GM18870 (cell line): Measurements from ENCODE around the gene TNFRSF14.
"Not testable (repeated sequence)": the region's sequence is repeated elsewhere in the genome, so short reads cannot be mapped to it uniquely, and the experiment has no call there.

Experiments
- ATAC-seq: cut with Tn5 transposase; IDR thresholded peaks from one replicate; pipeline ENCODE4 v1.9.1; 2021; ENCODE audit warnings: moderate library complexity; ENCODE audit not compliant: unreplicated experiment

TNFRSF14 gene

DNA sequence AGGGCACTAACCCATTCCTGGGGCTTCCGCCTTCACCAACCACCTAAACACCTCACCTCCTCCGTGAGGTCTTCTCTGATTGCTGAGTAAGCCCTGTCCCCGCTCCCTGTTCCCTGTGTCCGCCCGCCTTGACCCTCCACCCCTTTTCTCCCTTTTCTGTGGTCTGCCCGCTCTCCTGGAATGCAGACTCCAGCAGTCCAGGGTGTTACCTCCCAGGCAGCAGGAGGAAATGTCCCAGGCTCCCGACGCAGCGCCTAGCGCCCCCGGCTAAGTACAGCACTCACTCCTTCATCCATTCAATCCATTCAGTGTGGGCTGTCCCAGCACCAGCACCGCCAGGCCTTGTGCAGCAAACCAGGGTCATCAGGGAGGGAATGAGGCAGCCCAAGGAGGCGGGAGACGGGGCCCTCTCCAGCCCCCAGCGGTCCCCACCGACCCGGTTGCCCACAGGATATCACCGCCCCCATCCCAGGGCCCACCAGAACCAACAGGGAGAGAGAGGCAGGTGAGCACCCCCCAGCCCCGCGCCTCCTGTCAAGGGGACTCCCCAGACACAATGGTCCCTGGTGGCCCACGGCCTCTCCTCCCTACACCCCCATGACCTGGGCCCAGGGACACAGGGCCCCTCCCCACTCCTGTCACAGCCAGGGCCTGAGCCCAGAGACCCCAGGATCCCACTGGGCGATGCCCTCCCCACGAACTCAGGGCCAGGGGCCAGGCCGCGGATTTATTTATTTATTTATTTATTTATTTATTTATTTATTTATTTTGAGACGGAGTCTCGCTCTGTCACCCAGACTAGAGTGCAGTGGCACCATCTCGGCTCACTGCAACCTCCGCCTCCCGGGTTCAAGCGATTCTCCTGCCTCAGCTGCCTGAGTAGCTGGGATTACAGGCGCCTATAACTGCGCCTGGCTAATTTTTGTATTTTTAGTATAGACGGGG lies 10.2 kb downstream of the TNFRSF14 start:
- no peak for ATAC-seq

DNA sequence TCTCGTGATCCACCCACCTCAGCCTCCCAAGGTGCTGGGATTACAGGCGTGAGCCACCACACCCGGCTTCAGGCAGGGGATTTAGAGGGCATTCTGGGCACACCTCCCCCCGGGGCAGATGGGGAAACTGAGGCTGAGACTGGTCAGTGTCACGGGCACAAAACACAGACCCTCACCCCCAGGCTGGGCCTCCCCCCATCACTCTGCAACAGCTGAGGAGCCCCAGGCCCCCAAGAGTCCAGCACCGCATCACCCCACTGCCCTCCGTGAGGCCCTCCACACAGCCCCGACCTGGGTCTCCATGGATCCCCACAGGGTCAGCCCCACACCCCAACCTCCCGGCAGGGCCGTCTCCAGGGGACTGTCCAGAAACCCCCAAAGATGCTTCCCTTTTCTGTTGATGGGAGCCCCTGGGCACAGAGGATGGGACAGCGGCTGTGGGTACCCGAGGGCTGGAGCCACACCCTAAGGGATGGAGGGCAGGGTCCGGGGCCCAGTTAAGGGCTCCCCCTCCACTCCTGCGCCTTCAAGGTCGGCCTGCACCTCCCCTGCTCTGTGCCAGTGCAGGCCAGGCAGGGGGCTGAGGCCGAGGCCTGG lies 11.0 kb downstream of the TNFRSF14 start:
- no peak for ATAC-seq

DNA sequence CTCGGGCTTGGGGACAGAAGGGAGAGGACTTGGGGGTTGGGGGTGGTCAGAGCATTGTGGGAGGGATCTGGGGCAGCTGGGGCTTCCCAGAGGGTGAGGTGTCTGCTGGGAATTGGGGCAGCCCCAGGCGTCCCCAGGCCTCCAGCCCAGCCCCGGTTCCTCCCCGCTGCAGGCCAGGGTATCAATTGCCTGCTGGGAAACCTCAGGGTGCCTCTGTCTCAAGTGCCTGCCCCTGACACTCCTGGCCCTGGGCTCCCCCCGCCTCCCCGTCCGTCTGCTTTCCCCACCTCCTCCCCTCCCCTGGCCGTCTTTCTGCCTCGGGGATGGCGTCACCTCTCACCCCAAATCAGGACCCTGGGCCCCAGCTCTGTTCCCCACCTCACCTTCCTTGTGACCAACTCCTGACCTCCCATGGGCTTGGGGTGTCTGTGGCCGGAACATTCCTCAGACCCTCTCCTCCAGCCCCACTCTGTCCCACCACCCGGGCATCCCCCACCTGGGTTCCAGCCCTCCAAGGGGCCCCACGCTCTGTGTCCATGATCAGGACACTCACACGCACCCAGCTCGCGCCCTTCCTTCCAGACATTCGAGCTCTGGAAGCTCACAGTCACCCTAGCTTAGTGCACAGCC lies 12.1 kb downstream of the TNFRSF14 start:
- ATAC-seq: not testable (repeated sequence)

DNA sequence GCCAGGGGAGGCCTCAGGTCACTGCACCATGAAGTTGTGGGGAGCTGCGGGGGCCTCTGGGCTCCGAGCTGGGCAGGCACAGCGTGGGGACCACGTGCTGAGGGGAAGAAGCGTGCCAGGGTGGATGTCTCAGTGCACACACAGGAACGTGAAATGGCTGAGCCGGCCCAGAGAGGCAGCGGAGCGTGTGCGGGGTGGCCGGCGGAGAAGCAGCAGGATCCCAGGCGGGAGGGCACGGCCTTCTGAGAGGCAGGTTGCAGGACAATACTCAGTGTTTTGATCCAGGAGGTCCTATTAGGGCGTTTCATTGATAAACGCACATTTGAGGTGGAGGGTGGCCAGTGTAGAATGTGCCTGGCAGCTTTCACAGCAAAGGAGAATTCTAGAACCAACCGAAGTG lies 12.9 kb downstream of the TNFRSF14 start:
- no peak for ATAC-seq

DNA sequence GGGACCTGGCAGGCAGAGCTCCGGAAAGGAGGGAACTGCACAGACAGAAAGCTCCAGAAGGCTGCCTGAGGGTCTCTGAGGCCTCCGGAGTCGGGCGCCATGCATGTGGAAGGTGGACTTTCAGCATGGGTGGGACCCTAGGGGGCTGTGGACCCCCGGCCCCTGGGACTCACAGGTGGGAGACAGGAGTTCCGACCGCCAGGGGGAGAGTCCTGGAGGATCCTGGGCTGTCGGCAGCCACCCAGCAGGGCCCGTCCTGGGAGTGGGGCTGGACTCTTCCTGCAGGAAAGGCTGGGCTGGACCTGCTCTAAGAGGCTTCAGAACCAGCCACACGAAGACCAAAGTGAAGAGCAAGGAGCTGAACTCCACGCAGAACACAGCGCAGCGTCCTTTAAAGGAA lies 13.5 kb downstream of the TNFRSF14 start:
- not testable (repeated sequence) for ATAC-seq

DNA sequence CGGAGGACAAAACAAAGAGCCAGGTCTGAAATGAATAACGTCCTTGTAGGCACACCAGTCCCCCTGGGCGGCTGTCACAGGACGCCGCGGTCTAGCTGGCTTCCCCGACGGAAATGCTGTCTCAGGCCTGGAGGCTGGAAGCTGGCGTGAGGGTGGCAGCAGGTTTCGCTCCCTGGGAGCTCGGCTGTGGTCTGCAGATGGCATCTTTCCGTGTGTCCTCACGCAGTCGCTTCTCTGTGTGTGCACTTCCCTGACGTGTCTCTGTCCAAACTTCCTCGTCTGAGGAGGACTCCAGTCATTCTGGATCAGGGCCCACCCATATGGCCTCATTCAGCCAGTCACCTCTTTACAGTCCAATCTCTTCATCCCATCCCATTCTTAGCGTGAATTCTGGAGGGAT lies 14.2 kb downstream of the TNFRSF14 start:
- ATAC-seq: no peak

DNA sequence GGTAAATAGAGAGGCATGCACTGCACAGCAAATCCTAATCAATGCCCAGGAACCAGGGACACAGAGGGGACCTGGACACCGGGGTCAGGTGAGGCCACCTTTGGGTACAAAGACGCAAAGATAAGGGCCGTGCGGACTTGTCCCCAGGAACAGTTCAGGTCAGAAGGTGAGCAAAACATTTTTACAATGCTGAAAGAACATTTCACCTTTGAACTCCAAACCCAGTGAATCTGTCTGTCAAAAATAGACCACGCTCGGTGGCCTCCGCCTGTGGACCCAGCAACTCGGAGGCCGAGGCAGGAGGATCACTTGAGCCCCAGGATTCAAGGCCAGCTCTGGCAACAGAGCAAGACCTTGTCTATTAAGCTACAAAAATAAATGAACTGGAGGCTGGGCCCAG lies 15.2 kb downstream of the TNFRSF14 start:
- no peak for ATAC-seq

DNA sequence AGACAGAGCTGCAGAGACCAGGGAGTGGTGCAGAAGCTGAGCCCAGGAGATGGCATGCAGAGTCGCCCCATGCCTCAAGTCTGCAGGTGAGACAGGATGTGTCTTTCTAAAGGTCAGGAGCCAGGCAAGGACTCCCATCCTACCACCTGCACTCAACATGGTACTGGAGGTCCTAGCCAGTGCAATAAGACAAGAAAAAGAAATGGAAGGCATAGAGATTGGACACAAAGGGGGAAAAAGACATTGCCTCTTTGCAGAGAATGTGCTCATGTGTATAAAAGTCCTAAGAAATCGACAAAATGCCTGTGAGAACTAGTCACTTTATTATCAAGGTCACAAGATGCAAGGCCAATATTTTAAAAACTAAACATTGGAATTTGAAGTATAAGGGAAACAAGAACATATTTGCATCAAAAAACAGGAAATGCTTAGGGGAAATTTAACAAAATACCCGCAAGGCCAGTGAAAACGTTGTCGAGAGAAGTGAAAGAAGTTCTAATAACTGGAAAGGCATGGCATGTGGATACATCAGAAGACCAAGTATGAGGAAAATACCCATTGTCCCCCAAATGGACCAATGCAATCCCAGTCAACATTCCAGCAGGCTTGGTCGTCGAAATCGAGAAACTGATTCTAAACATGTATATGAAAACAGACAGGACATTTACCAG lies 17.2 kb downstream of the TNFRSF14 start:
- ATAC-seq: no peak

DNA sequence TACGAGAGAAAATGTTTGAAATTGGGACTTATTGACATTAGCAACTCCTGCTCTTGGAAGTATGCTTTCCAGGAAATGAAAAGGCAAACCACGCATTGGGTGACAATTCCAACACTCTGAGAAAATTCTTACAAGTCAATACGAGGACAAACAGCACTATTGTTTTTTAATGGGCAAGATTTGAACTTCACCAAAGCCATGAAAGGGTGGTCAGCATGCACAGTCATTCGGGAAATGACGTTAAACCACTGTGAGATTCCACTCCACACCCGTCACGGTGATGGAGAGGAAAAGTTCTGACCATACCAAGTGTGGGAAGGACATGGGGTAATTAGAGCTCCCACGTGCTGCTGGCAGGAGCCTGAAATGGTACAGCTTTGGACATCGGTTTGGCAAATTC lies 18.2 kb downstream of the TNFRSF14 start:
- no peak for ATAC-seq

DNA sequence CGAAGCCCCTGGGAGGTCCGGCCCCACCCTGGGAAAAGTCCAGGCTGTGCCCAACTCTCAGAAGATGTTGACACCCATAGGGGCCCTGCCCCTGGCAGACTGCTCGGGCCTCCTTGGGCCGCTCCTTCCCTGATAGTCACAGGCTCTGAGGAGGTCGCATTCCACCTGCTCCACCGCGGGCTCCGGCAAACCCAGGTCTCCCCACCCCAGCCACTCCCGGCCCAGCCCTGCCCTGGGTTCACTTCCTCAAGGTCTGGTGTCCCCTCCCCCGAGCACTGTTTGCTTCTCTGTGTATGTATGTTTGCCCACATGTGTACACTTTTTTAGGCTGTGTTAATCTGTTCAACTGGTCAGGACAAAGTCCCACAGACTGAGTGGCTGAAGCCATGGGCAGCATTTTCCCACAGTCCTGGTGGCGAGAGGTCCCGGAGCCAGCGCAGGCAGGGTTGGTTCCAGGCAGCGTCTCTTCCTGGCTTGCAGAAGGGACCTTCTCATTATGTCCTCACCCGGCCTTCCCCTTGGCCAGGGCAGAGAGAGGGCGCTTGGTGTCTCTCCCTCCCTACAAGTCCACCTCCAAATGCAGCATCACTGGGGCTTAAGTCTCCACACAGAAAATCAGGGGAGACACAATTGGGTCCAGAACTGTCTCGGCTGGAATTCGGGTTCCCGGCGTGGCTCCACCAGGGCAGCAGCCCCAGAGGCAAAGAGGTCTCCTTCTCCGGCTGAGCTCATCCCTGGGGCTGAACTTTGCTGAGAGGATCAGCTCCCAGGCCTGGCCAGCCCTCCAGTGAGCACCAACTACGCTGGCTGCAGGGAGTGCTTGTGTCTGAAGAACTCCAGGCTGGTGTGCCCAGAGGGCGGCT lies 19.9 kb downstream of the TNFRSF14 start:
- no peak for ATAC-seq

DNA sequence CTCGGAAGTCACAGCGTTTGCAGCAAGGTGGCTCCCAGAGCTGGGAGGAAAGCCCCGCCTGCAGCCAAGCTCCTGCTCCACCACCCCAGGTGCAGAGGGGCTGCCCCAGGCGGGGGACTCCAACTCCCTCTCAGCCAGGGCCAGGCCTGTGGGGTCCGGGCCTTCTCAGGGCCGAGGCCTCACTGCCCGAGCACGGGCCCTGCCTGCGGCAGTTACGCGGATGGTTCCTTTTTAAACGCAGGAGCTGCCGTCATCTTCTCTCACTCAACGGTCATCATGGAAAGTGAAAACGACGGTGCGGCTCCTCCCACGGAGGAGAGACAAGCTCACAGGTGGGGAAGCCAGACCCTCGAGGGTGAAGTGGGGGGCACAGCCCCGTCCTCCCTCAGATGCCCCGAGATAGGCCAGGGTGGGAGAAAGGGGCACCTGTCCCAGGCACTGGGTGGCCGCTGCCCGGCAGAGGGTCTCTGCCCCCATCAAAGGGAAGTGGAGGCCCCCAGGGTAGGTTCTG lies 21.4 kb downstream of the TNFRSF14 start:
- peak; percentile 18 for ATAC-seq

DNA sequence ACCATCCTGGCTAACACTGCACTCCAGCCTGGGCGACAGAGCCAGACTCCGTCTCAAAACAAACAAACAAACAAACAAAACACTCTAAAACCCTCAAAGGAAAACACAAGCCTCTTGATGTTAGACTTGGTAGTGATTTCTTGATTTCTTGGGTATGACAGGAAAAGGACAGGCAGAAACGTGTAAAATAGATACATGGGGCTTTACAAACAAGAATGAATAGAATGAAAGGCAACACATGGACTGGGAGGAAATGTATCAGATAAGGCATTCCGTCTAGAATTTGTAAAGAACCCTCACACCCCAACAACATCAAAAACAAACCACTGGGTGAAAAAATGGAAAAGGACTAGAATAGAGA lies 22.6 kb downstream of the TNFRSF14 start:
- no peak for ATAC-seq

DNA sequence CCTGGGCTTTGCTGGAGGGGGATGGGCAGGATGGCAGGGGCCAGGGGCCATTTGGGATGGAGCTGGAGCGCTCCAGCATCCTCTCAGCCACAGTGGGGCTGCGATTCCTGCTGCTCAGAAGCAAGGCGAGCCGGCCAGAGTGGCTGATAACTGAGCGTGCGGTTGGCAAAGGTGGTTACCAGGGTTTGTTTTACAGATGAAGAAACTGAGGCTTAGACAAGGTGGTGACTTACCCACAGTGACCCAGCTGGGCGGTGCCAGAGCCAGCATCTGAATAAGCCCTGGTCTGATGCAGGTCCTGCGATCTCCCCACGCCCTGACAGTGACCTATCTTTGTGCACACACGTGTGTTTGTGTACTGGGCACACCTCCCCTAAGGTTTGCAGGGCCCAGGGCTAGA lies 24.5 kb downstream of the TNFRSF14 start:
- no peak for ATAC-seq

DNA sequence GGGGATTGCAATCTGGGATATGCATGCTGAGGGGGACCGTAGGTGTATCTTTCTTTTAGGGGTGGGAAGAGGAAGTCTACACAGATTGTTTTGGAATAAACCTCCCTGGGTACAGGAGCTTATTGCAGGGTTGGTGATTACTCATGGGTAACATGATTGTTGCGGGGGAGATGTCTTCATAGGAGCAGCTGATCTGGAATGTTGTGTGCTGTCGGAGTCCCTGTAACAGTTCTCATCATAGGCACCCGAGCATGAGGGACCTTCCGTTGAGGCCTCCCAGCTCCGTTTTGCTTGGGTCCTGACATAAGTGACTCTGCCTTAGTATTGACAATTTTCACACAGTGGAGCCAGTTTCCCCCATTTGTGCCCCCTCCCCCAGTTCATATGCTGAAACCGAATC lies 26.2 kb downstream of the TNFRSF14 start:
- ATAC-seq: no peak

DNA sequence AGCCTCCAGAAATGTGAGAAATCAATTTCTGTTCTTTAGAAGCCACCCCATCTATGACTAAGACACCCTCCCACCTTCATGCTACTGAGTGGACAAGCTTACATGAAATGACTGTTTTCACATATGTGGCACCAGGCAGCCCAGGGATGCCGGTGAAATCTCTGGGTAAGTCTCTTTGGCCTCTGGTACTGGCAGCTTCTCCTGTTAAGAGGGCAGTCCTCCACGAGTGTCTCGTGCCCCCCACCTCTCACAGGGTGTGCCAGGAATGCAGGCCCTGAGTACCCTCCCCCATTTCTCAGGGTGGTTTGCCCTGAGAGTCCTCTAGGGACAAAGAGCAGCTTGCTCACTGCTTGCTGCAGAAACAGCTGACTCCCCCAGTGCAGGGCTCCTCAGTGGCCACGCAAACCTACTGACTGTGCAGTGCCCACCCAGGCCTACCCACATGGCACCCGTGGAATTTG lies 27.2 kb downstream of the TNFRSF14 start:
- ATAC-seq: no peak

DNA sequence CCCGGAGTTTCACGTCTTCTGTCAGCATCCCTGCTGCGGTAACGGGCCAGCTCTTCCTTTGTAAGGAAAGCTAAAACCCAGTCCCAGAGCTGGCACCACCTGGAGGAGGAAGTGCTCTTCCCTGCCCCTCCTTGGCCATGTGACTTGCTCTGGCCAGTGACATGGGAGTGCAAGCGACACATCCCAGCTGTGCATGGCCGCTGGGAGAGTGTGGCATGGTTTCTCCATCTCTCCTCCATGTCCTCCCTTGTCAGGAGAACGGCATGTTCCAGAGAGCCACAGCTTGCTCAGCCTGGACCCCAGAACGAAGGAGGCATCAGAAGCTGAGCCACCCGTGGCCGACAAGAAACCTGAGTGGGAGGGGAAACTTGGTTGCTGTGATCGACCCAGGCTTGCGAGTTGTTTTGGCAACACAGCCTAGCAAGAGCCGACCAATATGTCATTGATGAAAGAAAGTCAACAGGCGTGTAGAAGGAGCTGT lies 27.7 kb downstream of the TNFRSF14 start:
- ATAC-seq: no peak

DNA sequence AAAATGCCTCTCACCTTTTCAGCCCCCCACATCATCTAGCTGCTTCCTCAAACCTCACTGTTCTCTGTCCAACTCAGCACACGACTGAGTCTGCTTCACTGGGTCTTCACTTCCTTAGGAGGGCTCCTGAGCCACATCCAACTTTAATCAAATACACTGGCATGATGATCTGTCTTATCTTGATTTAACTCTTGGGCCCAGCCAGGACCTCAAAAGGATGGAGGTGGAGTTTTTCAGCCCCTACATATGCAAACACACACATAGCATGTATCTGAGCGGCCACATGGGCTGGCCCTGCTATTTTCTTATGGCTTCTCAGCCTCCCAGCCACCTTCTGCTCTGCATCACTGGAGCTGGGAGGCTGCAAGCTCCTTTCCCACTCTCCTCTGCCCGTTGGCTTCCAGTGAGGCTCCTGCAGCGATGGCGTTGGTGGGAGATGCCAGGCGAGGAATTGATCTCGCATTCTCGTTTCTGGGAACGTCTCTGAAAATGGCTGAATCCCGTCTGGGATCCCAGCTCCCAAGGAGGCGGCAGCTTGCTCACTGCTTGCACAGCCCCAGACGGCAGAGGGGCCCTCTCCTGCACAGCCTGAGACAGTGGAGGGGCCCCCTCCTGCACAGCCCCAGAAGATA lies 28.6 kb downstream of the TNFRSF14 start:
- no peak for ATAC-seq

DNA sequence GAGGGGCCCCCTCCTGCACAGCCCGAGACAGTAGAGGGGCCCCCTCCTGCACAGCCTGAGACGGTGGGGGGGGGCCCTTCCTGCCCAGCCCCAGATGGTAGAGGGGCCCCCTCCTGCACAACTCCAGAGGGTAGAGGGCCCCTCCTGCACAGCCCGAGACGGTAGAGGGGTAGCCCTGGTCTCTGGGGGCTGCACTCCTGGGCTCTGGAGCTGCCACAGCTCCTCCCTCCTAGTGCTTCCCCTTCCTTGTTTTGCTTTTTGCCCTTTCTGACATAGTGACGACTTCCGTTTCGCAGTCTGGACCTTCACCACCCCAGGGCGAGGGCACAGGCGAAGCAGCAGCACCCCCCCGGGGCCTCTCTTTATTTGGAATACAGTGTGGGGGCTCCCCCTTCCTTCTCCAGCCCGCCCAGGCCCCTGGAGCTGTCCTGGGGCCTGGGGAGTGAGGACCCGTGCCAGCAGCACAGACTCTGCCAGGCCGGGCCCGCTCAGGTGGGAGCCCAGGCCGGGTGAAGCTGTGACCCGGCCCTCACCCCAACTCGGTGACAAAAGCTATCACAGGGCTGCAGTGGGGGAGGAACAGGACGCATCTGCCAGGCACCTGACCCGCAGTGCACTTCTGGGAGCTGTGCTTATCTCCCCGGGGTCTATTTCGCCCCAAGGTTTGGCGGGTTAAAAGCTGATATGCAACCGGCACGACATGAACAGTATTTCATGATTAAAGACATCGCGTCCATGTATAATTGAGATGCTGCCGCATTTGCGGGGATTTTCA lies 29.3 kb downstream of the TNFRSF14 start:
- peak; percentile 50 for ATAC-seq
